ACHN (cell line): ENCODE data around the gene ANXA1.
A peak's percentile ranks its signal among the peaks of the same experiment; 100 is the strongest.
"Not testable (repeated sequence)": the region's sequence is repeated elsewhere in the genome, so short reads cannot be mapped to it uniquely, and the experiment has no call there.

ENCODE experiments used
- DNase-seq: peaks from one replicate; pipeline ENCODE4 v3.0.0-alpha.2; 2015
- in situ Hi-C: cut with HindIII; loops from 2 replicates; pipeline ENCODE4 v1.10.0; 2017; ENCODE audit warnings: low sequenced_read_pairs, low pct_ligation_motif_present, low pct_unique_long_range_greater_than_20kb

Gene ANXA1

DNA sequence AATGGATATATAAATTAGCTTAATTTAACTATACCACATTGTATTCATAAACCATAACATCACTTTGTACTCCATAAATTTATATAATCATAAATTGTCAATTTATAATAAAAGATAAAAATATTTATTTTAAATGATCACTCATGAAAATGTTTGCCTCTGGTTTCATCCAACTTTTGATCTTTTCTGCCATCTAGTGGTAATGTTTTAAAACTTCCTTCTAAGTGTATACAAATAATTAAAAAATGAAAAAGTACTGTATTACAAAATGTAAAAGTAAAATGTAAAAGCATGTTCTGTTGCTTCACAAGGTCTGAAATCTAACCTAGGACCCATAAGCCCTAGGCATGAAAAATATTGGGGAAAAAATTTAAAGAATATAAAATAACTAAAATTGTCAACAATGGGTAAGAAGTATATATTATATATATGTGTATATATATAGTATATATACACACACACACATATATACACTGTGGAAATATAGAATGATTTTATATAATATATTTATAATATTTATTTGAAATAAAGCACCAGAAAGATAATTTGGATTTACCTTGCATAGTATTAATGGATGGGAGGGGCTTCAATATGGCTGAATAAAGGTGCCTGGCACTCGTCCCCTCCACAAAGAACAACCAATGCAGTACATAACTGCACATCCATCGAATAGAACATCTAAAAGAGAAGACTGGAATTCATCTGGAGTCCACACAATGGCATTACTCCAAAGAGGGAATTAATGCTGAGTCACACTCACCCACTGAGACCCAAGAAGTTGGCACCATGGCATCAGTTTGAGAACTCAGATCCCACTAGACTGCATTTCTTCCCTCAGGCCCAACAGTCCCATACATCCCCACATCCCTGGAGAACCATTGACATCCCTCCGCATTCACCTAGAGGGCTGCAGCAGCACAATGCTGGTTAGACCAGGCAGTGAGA, 32.5 kb downstream of the ANXA1 start:
- in situ Hi-C loops, result loop anchor here (25.0 kb wide), 1 partner anchor 322 kb away; no protein-coding TSS in a partner anchor
- DNase-seq, result peak; percentile 57

GRCh38 chr9:73191109-73191508, 39.4 kb downstream of the ANXA1 start:
- DNase-seq, result not testable (repeated sequence)
- in situ Hi-C loops, result loop anchor here (25.0 kb wide), 1 partner anchor 329 kb away; no protein-coding TSS in a partner anchor

DNA sequence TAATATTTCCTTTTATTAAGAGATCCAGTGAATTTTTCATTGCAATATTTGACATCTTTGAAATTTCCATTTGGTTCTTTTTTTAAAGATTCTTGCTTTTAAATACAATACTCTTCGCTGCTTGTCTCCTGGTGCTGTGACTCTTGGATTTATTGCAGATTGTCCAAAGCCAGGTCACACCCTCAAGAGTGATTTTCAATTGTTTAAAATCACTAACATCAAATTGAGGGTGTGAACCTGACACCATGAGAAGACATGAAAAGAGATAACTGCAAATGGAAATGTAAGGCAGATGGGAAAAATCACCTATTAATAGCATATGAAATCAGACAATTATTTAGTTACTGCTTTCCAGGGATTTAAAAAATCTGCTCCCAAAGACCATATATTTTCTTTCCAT, 42.6 kb downstream of the ANXA1 start:
- in situ Hi-C loops, result loop anchor here (25.0 kb wide), 1 partner anchor 332 kb away; no protein-coding TSS in a partner anchor
- no peak for DNase-seq

GRCh38 chr9:73199448-73199847, 47.8 kb downstream of the ANXA1 start:
- in situ Hi-C loops, result loop anchor here (25.0 kb wide), 1 partner anchor 337 kb away; no protein-coding TSS in a partner anchor
- no peak for DNase-seq

GRCh38 chr9:73199886-73200285, 48.2 kb downstream of the ANXA1 start:
- DNase-seq, result no peak
- in situ Hi-C loops, result loop anchor here (25.0 kb wide), 1 partner anchor 338 kb away; no protein-coding TSS in a partner anchor

- peak; percentile 56 for DNase-seq
- in situ Hi-C loops, result no loop called here
Measured at GRCh38 chr9:73200694-73201452, 49.2 kb downstream of the ANXA1 start.

DNA sequence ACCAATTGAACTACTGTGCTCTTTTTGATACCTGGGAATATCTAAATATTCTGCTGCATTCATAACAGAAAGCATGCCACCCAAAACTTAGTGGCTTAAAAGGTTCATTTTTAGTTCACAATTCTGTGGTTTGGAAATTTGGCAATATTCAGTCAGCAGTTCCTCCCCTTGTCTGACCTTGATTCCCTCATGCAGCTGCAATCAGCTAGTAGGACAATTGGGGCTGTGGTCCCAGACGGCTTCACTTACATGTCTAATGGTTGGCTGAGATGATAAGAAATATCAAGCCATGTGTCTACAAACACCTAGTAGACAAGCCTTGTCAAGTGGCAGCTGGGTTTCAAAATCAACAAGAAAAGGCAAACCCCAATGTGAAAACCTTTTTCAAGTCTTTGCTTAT, 51.3 kb downstream of the ANXA1 start:
- DNase-seq, result no peak

DNA sequence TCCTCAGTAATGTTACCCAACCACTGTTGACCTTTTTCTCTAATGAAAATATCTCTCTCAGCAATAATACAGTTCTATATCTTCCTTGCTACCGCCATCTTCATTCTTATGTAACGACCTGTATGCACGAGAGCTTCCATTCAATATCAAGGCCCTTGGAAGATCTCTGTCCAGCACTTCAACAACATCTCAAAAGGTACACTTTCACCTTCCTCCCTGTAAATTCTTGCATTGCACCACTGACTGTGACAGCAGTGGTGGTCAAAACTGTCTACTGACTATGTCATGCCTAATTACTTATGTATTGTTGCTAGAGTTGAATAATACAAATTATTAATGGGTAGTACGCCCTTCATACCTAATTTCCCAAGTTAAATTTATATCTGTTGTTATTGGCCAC, 53.3 kb downstream of the ANXA1 start:
- no peak for DNase-seq
- in situ Hi-C loops, result no loop called here

More for the DNA sequence above, 51.3 kb downstream of the ANXA1 start:
- in situ Hi-C loops, result no loop called here

DNA sequence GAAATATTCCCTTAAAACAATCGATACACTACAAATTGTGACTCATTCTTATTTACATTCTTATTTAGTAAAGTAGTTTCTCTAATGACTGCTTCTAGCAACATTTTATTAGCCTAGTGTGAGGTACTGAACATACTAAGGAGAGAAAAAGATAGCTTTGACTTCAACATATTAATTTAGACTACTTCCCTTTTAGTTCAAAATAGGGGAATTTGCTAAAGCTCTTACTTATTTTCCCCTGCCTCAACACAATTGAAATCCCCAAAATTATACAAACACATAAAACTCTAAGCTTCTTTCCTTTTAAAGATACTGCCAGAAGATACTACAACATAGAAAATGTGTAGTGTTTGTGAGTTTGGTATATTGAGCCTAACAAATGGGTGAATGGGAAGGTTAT, 55.2 kb downstream of the ANXA1 start:
- in situ Hi-C loops, result no loop called here
- DNase-seq, result no peak

GRCh38 chr9:73210886-73211666, 59.4 kb downstream of the ANXA1 start:
- DNase-seq, result no peak
- in situ Hi-C loops, result no loop called here

GRCh38 chr9:73213300-73213699, 61.6 kb downstream of the ANXA1 start:
- in situ Hi-C loops, result no loop called here
- DNase-seq, result no peak

DNA sequence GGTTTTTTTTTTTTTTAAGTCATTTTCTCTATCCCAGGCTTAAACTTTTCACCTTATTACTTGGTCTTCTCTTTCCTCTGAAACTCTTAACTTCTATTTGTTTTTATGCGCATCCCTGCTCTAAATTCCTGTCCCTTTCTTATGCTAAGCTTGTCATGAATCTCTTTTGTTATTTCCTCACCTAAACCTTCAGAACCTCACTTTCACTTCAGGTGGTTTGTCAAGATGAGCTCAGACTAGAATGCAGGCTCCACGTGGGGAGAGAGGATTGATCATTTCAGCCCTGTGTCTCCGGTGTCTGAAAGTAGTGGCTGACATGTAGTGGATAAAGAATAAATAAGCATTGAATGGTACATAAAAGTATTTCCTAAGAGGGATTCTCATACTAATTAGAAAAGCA, 63.6 kb downstream of the ANXA1 start:
- in situ Hi-C loops, result no loop called here
- DNase-seq, result no peak

GRCh38 chr9:73216100-73216499, 64.4 kb downstream of the ANXA1 start:
- DNase-seq, result no peak
- in situ Hi-C loops, result no loop called here
